SU-DHL-6 (cell line): Measurements from ENCODE around the gene MAPT.

Source experiments
- EZH2phosphoT487 ChIP-seq: fragments of 200-600 bp; sonication (generic), shearing (Covaris generic); conservative IDR thresholded peaks from 2 replicates; pipeline ENCODE4 v1.6.1; 2018; ENCODE audit warnings: mild to moderate bottlenecking, antibody characterized with exemption, low read length, moderate library complexity, mixed read lengths
- TF ChIP-seq, protein P1 (sequence below): fragments of 200-600 bp; sonication (generic); IDR thresholded peaks from one replicate; pipeline ENCODE4 v1.5.1; 2017; ENCODE audit warnings: antibody characterized with exemption, mild to moderate bottlenecking, low read length, moderate library complexity; ENCODE audit not compliant: insufficient read depth, poor library complexity, severe bottlenecking

DNA sequence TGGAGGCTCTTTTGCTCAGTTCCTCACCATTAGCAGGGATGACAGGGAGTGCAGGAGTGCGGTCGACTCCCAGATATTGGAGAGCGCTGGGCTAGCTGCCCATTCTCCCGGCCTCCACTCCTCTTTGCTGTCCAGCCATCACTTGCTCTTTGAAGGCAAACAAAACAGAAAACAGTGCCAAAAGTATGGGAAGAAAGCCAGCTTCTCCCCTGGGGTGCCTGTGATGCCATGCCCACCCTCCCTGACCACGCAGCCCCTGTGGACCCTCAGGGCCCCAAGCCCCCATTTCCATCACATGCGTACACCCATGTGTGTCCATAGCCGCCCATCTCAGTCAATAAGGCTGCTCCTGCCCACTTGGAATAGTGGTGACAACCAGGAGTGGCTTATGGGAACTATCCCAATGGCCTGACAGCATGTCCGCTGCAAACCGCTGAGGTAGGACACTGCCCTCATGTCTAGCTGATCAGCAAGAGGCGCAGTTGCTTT is 30.0 kb downstream of the MAPT start:
- TF ChIP-seq, protein P1, sequence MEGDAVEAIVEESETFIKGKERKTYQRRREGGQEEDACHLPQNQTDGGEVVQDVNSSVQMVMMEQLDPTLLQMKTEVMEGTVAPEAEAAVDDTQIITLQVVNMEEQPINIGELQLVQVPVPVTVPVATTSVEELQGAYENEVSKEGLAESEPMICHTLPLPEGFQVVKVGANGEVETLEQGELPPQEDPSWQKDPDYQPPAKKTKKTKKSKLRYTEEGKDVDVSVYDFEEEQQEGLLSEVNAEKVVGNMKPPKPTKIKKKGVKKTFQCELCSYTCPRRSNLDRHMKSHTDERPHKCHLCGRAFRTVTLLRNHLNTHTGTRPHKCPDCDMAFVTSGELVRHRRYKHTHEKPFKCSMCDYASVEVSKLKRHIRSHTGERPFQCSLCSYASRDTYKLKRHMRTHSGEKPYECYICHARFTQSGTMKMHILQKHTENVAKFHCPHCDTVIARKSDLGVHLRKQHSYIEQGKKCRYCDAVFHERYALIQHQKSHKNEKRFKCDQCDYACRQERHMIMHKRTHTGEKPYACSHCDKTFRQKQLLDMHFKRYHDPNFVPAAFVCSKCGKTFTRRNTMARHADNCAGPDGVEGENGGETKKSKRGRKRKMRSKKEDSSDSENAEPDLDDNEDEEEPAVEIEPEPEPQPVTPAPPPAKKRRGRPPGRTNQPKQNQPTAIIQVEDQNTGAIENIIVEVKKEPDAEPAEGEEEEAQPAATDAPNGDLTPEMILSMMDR, result no peak
- TF ChIP-seq EZH2phosphoT487, result no peak
